Astrocyte of the spinal cord (primary cell): Measurements from ENCODE around the gene COL23A1.

Experiments
- DNase-seq: peaks from one replicate; pipeline ENCODE4 v3.0.0; 2011; ENCODE audit warnings: low read depth, low spot score
- H3K4me3 ChIP-seq: 2 replicates; pipeline ENCODE4 v1.5.1; 2011; ENCODE audit warnings: low read depth, mild to moderate bottlenecking, low read length, moderate library complexity
- in situ Hi-C: cut with HindIII; loops from 2 replicates; pipeline ENCODE4 v1.10.0; 2017; ENCODE audit warnings: low sequenced_read_pairs
- TF ChIP-seq, protein P1 (sequence below): IDR thresholded peaks from 2 replicates; pipeline ENCODE4 v1.5.1; 2012; ENCODE audit warnings: low read depth, mild to moderate bottlenecking, low read length, inconsistent platforms

Gene COL23A1

DNA sequence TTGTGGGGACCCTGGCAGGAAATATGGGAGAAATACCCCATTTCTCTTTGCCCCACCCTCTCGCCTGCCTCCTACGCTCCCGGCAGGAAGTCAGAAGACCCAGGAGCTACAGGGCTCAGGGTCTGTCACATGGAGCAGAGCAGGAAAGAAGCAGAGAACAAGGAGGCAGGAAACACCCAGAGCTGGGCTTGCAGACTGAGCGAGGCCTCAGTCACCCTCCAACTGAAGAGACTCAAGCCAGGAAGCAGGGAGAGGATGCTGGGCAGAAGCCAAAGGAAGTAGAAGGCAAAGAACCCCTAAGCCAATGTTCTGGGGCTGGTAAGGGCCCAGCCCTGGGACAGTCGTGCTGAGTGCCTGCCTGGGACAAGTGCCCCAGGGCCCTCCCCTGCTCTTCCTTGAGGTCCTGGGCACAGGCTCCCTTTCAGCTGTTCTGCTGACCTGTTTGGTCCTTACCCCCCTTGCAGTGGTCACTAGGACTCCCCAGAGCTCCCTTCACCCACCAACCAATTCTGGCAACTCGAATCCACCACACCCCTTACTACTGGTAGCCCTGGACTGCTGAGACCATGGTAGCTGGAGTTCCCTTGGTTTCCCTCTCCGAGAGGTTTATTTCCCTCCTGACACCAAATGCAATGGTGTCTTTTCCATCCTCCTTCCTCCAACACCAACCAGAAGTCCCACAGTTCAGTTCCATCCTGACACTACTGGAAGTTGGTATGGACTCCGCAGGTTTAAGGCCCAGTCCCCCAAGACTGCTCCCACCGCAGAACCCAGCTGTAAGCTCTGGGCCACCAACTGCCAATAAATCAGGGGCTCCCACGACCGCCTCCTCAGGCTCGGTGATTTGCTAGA is 157.5 kb downstream of the COL23A1 start:
- H3K4me3 ChIP-seq, result no peak overlapping the region
- DNase-seq, result no peak
- in situ Hi-C loops, result no loop called here
- TF ChIP-seq, protein P1, sequence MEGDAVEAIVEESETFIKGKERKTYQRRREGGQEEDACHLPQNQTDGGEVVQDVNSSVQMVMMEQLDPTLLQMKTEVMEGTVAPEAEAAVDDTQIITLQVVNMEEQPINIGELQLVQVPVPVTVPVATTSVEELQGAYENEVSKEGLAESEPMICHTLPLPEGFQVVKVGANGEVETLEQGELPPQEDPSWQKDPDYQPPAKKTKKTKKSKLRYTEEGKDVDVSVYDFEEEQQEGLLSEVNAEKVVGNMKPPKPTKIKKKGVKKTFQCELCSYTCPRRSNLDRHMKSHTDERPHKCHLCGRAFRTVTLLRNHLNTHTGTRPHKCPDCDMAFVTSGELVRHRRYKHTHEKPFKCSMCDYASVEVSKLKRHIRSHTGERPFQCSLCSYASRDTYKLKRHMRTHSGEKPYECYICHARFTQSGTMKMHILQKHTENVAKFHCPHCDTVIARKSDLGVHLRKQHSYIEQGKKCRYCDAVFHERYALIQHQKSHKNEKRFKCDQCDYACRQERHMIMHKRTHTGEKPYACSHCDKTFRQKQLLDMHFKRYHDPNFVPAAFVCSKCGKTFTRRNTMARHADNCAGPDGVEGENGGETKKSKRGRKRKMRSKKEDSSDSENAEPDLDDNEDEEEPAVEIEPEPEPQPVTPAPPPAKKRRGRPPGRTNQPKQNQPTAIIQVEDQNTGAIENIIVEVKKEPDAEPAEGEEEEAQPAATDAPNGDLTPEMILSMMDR, result no peak

DNA sequence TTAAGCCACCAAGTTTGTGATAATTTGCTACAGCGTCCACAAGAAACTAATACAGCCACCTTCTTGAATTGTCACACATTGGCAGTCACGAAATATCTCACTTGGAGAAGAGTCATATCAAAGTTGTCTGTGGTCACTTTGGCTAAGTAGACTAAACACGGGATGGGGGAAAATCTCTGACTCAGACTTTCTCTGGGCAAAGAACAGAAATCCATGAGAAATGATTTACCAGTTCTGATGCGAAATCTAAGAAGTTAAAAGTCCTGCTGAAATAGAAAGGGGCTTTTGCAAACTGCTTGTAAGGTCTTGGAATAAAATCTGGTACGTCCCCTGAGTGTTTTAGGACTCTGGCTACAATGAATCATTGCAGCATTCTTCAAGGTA is 158.4 kb downstream of the COL23A1 start:
- in situ Hi-C loops, result no loop called here

DNA sequence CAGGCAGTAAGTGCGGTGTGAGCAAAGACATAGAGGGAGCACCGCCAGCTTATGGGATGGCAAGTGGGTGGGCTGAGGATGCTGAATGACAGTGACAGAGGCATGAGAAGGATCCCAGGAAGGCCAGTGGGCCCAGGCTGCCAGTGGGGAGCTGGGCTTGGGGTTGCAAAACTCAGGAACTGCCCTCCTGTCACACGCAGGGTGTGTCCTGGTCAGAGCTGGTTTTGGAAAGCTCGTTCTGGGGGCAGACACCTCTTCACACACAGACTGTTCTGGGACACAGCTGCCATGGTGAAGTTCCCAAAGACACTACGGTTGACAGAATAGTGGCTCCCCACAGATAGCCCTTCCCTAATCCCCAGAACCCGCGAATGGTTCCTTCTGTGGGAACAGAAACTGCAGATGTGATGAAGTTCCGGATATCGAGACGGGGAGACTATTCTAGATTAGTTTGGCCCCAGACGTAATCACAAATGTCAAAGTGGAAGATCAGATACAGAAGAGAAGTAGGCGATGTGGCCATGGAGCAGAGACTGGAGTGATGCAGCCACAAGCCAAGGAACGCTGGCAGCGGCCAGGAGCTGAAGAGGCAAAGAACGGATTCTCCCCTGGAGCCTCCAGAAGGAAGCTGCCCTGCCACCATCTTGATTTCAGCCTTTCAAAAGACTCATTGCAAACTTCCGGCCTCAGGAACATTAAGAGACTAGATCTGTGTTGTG is 159.0 kb downstream of the COL23A1 start:
- no peak for DNase-seq
- TF ChIP-seq, protein P1, result no peak
- in situ Hi-C loops, result no loop called here
- H3K4me3 ChIP-seq, result no peak overlapping the region

More for the DNA sequence above, 158.4 kb downstream of the COL23A1 start:
- TF ChIP-seq, protein P1, result no peak
- H3K4me3 ChIP-seq, result no peak overlapping the region
- peak; percentile 6 for DNase-seq

DNA sequence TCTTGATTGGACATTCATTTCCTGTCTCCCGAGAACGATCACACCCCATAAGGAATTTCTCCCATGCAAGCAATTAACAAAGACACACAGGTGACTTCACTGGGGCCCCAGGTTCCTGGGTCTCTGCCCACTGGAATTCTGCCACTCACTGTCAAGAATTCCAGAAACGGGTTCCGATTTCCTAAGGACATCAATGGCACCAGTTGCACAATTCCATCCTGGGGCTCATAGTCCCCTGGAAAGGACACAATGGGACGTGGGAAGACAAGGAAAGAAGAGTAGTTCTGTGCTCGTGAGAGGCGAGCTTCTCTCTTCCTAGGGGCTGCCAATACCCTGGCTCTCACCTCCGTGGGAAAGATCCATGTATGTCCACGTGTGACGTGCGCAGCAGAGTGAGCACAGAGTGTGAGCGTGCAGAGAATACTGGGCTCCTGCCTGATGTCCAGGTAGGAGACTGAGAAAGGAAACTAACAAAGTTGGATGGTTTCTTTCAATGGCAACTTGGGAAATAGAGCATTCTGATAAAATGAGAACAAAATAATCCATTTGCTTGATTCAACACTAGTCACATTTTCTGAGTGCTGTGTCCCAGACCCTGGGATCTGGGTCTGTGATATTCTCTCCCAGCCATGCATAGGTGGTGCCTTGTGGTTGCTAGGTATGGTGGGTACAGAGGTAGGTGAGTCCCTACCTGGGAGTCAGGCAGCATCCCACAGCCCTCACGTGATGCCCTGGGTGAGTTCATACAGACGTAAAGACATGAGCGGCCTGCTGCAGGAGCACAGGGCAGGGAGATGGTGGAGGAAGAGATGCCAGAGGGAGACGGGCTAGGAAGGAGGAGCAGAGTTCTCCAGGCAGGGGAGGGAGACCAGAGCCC is 159.8 kb downstream of the COL23A1 start:
- no peak for DNase-seq
- TF ChIP-seq, protein P1, result no peak
- no peak overlapping the region for H3K4me3 ChIP-seq
- in situ Hi-C loops, result no loop called here

GRCh38 chr5:178429491-178430185 is 160.6 kb downstream of the COL23A1 start:
- in situ Hi-C loops, result no loop called here
- TF ChIP-seq, protein P1, result no peak
- DNase-seq, result no peak
- no peak overlapping the region for H3K4me3 ChIP-seq

GRCh38 chr5:178429156-178429468 is 161.1 kb downstream of the COL23A1 start:
- TF ChIP-seq, protein P1, result no peak
- no peak for DNase-seq
- H3K4me3 ChIP-seq, result no peak overlapping the region
- in situ Hi-C loops, result no loop called here
